Gastroesophageal sphincter (tissue), 3 donors: ENCODE data around the gene CRTC2.

Experiments
- CTCF ChIP-seq, 4 experiments: fragments of 200-600 bp in 2 of 4; fragments of 450-650 bp in 2 of 4; sonication (generic) in 1 of 4; IDR thresholded peaks; one replicate each; pipeline ENCODE4 v1.5.1; 2017 to 2019; ENCODE audit warnings: antibody characterized with exemption in 4 of 4, mild to moderate bottlenecking in 2 of 4, moderate library complexity in 2 of 4
- EP300 ChIP-seq: sonication (generic); formaldehyde crosslinking; IDR thresholded peaks from one replicate; pipeline ENCODE4 v1.6.1; 2017; ENCODE audit warnings: antibody characterized with exemption, mild to moderate bottlenecking
- POLR2A ChIP-seq, 2 donors: fragments of 450-650 bp; IDR thresholded peaks; one replicate each; pipeline ENCODE4 v1.6.1; 2017; ENCODE audit warnings: antibody characterized with exemption in 2 of 2, mild to moderate bottlenecking in 2 of 2, moderate library complexity in 1 of 2

DNA sequence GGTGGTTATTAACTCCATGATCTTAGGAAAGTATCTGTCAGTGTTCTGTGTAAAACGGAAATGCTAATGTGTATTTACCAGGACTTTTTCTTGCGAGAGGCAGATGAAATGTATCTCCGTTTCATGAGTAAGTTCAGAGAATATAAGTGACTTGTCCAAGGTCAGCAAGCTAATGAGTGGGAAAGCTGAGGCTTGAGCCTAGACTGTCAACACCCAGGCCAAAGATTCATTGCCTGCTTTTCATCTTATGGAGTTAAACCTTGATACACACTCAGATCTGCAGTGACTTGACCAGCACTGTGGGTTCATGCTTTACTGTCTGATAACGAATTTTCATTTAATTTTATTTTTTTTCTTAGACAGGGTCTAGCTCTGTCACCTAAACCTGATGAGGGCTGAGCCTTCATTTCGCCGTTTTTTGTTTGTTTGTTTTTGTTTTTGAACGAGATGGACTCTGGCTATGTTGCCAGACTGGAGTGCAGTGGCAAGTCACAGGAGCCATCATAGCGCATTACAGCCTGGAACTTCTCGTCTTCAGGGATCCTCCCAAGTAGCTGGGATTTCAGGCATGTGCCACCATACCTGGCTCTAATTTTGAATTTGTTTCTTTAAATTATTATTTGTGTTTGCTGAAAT, 20.0 kb upstream of the CRTC2 start:
- TF ChIP-seq POLR2A (IDR thresholded peaks at IDR 0.05) (no peak), CTCF (IDR thresholded peaks at IDR 0.05) (no peak), EP300 (no peak)
